Muscle of arm (tissue), 12 donors: ENCODE results near the gene ZSCAN5C. TPM values are rescaled to one million over a fixed set of nuclear protein-coding genes. Genes with fewer than 3 reads are reported as not detected.

Experiments
- polyA plus RNA-seq, 12 donors: library from polyadenylated mRNA; unstranded; fragments of 120-200 nt; gene quantifications; one replicate each; pipeline ENCODE4 v1.2.1, GENCODE V29; 2013; ENCODE audit not compliant: insufficient read length in 12 of 12

Gene ZSCAN5C
- polyA plus RNA-seq, 12 donors, result not detected

Other genes with a start within 250 kb of the ZSCAN5C start
- gene NLRP5, start 215.5 kb upstream of the ZSCAN5C start, polyA plus RNA-seq, result not detected
- 10 to 100 TPM in 11 of 12 donors, not detected in 1; 11.1 to 42.9 (median 16.7) TPM for gene ZNF787, start 81.0 kb upstream of the ZSCAN5C start, polyA plus RNA-seq
- gene ZNF444, start 61.0 kb upstream of the ZSCAN5C start, polyA plus RNA-seq, result 10 to 100 TPM in 11 of 12 donors, not detected in 1; 11.5 to 27.0 (median 14.4) TPM
- gene GALP, start 26.3 kb upstream of the ZSCAN5C start, polyA plus RNA-seq, result not detected
- gene ZSCAN5B, start 4.5 kb upstream of the ZSCAN5C start, polyA plus RNA-seq, result under 1 TPM in 3 of 12 donors, not detected in 9; 0.13 to 0.27 (median 0.23) TPM
- gene EDDM13, start 70.5 kb downstream of the ZSCAN5C start, polyA plus RNA-seq, result 1 to 10 TPM in 9 of 12 donors, under 1 TPM in 1, not detected in 2; 0.88 to 7.0 (median 1.5) TPM
- gene ZSCAN5A, start 112.6 kb downstream of the ZSCAN5C start, polyA plus RNA-seq, result 10 to 100 TPM in 1 of 12 donors, 1 to 10 TPM in 9, not detected in 2; 5.0 to 12.4 (median 7.3) TPM
- gene ZNF582, start 191.3 kb downstream of the ZSCAN5C start, polyA plus RNA-seq, result 1 to 10 TPM in 11 of 12 donors, not detected in 1; 4.9 to 9.4 (median 7.1) TPM
- 10 to 100 TPM in 1 of 12 donors, 1 to 10 TPM in 10, not detected in 1; 6.1 to 11.2 (median 7.6) TPM for gene ZNF583, start 202.1 kb downstream of the ZSCAN5C start, polyA plus RNA-seq